ENCODE measurements around the gene ITGB2.

Gene ITGB2

GRCh38 chr21:44897326-44898010 lies 23.2 kb downstream of the ITGB2 start:
- peak; percentile 59 to 72 for DNase-seq

GRCh38 chr21:44896561-44897286 lies 24.0 kb downstream of the ITGB2 start:
- no peak for DNase-seq

GRCh38 chr21:44895859-44896258 lies 24.8 kb downstream of the ITGB2 start:
- DNase-seq, result no peak

GRCh38 chr21:44894687-44895302 lies 25.9 kb downstream of the ITGB2 start:
- no peak for DNase-seq

GRCh38 chr21:44893948-44894656 lies 26.6 kb downstream of the ITGB2 start:
- DNase-seq, result no peak

GRCh38 chr21:44893278-44893556 lies 27.5 kb downstream of the ITGB2 start:
- DNase-seq, result no peak

- peak in 1 of 2 donors; percentile 87 for DNase-seq
Measured at GRCh38 chr21:44892536-44893277, 28.0 kb downstream of the ITGB2 start.

- DNase-seq, result no peak
Measured at GRCh38 chr21:44892095-44892494, 28.6 kb downstream of the ITGB2 start.

- no peak for DNase-seq
Measured at GRCh38 chr21:44891631-44892031, 29.1 kb downstream of the ITGB2 start.

- DNase-seq, result no peak
Measured at GRCh38 chr21:44890961-44891541, 29.6 kb downstream of the ITGB2 start.

GRCh38 chr21:44890338-44890931 lies 30.3 kb downstream of the ITGB2 start:
- DNase-seq, result no peak

- DNase-seq, result no peak
Measured at GRCh38 chr21:44889625-44890337, 30.9 kb downstream of the ITGB2 start.

GRCh38 chr21:44888581-44889550 lies 31.8 kb downstream of the ITGB2 start:
- DNase-seq, result no peak

GRCh38 chr21:44887807-44888580 lies 32.7 kb downstream of the ITGB2 start:
- DNase-seq, result no peak

- DNase-seq, result no peak
Measured at GRCh38 chr21:44887126-44887806, 33.4 kb downstream of the ITGB2 start.

- DNase-seq, result no peak
Measured at GRCh38 chr21:44886113-44887075, 34.3 kb downstream of the ITGB2 start.

- no peak for DNase-seq
Measured at GRCh38 chr21:44885615-44886014, 35.1 kb downstream of the ITGB2 start.

- DNase-seq, result no peak
Measured at GRCh38 chr21:44884097-44884496, 36.6 kb downstream of the ITGB2 start.

Measured in inflammatory macrophage treated with lipopolysaccharide for 1 hour (primary cell).